VCaP (cell line): Measurements from ENCODE around the gene ABHD16B.
"Not testable (repeated sequence)": the region's sequence is repeated elsewhere in the genome, so short reads cannot be mapped to it uniquely, and the experiment has no call there.

ENCODE experiments used
- H3K27ac ChIP-seq: fragments of 450-650 bp; 2 replicates; pipeline ENCODE4 v1.5.1; 2017
- CTCF ChIP-seq: fragments of 450-650 bp; conservative IDR thresholded peaks from 2 replicates; pipeline ENCODE4 v1.5.1; 2017; ENCODE audit warnings: mild to moderate bottlenecking, moderate library complexity

ABHD16B gene

GRCh38 chr20:63844511-63844991 is 16.7 kb upstream of the ABHD16B start:
- TF ChIP-seq CTCF: no peak
- no peak overlapping the region for H3K27ac ChIP-seq

DNA sequence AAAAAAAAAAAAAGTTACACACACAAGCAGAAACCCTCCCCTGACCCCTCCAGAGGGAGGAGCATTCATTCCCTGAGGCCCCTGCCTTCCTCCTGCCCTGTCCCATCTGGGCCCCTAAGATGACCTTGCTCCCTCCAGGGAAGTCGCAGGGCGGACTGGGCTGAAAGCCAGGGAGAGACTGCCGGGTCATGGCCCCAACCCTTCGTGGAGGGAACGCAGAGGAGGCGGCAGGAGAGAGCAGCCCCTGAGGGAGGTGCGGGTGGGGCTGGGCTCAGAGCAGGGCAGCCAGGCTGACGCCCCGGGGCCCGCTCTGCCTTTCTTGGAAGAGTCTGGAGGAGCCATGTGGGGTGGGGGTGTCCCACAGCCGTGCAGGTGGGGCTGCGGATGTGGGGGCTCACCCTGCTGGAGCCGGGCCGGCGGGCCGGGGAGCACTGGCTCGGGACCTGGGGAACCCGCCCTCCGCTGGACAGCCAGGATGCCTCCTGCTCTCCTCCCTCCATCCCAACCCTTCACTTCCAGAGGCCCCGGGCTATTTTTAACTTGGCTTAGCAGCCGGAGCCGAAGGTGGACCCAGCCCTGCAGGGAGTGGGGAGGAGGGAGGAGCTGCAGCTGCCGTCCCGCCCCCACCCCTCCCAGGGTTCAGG is 15.0 kb upstream of the ABHD16B start:
- no peak overlapping the region for H3K27ac ChIP-seq
- no peak for TF ChIP-seq CTCF

- no peak overlapping the region for H3K27ac ChIP-seq
Observed at GRCh38 chr20:63846888-63847236, 14.4 kb upstream of the ABHD16B start.

DNA sequence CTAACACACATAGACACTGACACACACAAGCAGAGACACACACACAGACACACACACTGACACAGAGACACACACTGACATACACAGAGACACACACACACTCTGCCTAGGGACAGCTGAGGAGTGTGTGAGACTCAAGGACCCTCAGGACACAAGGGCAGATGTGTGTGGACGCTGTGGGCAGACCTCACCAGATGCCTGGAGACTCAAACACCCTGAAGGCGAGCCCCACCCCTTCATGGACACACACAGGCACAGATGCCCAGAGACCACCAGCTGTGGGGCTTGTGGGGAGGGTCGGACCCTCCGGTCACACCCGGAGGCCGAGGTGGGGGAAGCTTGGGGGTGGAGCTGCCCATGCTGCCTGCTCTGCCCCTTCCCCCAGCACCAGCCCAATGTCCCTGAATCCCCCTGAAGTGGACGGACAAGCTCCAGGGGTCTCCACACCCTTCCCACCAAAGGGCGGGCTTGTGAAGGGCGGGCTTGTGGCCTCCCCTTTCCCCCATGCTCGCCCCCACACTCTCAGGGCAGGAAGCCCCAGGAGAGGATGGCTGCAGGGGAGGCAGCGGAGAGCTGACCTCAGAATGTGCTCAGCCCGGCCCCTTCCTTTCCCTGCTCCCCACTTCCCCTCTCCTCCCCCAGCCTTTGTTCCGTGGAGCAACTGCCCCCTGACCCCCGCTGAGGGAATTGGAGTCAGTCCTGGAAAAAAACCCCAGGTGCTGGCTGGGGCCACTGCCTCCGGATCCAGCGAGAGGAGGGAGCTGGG is 13.9 kb upstream of the ABHD16B start:
- no peak for TF ChIP-seq CTCF
- H3K27ac ChIP-seq: no peak overlapping the region

More at GRCh38 chr20:63846888-63847236, 14.4 kb upstream of the ABHD16B start:
- TF ChIP-seq CTCF: no peak

DNA sequence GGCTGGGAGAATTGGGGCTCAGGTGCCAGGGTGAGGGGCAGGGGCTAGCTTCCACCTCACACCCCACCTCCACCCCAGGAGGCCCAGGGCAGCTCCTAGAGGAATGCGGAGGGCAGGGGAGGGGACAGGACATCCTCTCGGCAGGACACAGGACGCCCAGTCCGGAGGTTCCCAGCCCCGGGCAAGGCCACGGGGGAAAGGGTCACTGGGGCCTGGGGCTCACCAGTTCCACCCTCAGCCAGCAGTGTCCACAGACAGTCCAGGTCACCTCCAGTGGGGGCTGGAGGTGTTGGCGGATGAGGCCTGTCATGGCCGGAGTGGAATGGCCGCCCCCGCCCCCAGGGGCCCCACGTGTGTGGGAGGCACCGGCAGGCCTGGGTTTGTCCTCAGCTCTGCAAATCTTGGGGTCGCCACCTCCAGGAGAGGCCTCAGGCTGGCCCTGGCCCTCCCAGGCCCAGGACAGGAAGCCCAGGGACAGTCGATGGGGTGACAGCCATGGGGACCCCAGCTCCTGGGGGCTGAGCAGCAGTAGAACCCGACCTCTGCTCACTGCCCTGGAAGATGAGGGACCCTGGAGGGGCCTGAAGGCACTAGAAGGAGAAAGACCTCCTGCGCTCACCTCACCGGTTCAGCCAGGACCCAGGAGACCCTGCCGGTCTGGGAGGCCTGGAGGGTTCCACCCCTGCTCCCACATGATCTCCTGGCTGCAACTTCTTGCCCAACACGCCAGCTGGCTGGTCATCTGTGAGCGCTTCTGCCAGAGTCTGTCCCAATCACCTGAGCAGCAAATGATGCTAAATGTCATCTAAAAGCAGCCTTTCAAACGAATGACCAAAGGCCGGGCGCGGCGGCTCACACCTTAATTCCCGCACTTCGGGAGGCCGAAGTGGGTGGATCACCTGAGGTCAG is 13.0 kb upstream of the ABHD16B start:
- TF ChIP-seq CTCF: no peak
- H3K27ac ChIP-seq: no peak overlapping the region

DNA sequence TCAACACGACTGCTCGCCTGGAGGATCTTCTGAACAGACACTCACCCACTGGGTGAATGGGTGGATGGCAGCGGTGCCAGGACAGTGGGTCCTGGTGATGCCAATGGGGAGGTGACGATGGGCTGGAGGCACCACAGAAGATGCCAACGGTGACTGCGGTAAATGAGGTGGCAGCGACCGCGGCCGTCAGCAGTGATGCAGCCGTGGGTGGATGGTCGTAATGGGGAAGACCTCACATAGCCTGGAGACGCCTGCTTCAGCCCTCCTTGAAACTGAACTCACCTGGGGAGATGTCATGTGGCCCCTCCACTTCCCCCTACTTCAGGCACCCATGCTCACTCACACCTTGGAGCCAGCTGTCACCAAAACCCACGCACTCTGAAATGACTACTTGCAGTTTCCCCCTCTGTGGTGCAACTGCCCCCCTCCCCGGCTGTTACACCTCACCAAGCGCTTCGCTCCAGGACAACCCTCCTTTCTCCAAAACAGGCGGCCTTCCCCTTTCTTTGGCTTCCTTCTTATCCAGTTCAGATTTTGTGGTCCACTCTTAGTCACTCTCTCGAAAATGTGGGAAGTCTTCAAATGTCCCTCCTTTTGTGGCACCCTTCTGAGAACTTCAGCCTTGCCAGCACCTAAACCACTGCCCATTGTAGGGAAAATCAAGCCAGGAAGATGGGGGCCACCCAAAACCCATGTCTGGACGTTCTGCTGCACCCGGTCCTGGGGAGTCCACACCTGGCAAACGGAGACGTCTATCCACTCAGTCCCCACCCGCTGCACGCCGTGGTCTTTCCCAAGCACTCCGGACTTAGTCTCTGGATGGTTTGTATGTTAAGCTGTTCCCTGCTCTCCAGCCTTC is 10.4 kb upstream of the ABHD16B start:
- no peak for TF ChIP-seq CTCF
- no peak overlapping the region for H3K27ac ChIP-seq

- H3K27ac ChIP-seq: not testable (repeated sequence)
Observed at GRCh38 chr20:63851548-63851943, 9.8 kb upstream of the ABHD16B start.

DNA sequence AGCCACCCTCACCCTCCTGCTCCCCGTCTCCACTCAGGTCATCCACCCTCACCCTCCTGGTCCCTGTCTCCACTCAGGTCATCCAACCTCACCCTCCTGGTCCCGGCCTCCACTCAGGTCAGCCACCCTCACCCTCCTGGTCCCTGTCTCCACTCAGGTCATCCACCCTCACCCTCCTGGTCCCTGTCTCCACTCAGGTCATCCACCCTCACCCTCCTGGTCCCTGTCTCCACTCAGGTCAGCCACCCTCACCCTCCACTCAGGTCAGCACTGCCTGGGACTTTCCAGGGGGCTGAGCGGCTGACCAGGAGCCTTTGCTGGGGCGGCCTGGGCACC is 7.6 kb upstream of the ABHD16B start:
- H3K27ac ChIP-seq: not testable (repeated sequence)
